Left ventricle myocardium inferior (tissue), 1 donor: ENCODE measurements around the gene TMEM132C. TPM values are rescaled to one million over a fixed set of nuclear protein-coding genes. Genes with fewer than 3 reads are reported as not detected.

Experiments
- DNase-seq: peaks from one replicate; pipeline ENCODE4 v3.0.0-alpha.2; 2020
- H3K27ac ChIP-seq: fragments of 200-600 bp; replicated peaks from 2 replicates; pipeline ENCODE4 v1.8.0; 2021
- H3K27me3 ChIP-seq: fragments of 200-600 bp; 2 replicates; pipeline ENCODE4 v1.8.0; 2021; ENCODE audit warnings: low read depth
- H3K36me3 ChIP-seq: fragments of 200-600 bp; 2 replicates; pipeline ENCODE4 v1.8.0; 2021
- H3K4me1 ChIP-seq: fragments of 200-600 bp; 2 replicates; pipeline ENCODE4 v1.8.0; 2021
- H3K4me3 ChIP-seq: fragments of 200-600 bp; 2 replicates; pipeline ENCODE4 v1.8.0; 2021; ENCODE audit warnings: mild to moderate bottlenecking, moderate library complexity
- H3K9me3 ChIP-seq: fragments of 200-600 bp; replicated peaks from 2 replicates; pipeline ENCODE4 v1.8.0; 2021
- CTCF ChIP-seq: fragments of 200-600 bp; IDR thresholded peaks from 2 replicates; pipeline ENCODE4 v1.8.0; 2021; ENCODE audit warnings: antibody characterized with exemption, mild to moderate bottlenecking, borderline replicate concordance
- intact Hi-C: fragments of 100-400 bp; cut with micrococcal nuclease; formaldehyde crosslinking; loops from one replicate; pipeline ENCODE4 v1.11.0; 2022
- total RNA-seq: library from RNA; stranded (reverse); fragmentation: NEBNext Ultra II Directional; extraction: Animal tissue kit (Norgen Biotek cat#: 25700); gene quantifications from one replicate; pipeline ENCODE4 v1.2.1, GENCODE V29; 2021
- donor health status: DM: no; HTN: yes; CAD: no; lungs with severe emphysema.

Gene TMEM132C
- total RNA-seq, 1 donor from 2014 or later = 1.8 TPM

DNA sequence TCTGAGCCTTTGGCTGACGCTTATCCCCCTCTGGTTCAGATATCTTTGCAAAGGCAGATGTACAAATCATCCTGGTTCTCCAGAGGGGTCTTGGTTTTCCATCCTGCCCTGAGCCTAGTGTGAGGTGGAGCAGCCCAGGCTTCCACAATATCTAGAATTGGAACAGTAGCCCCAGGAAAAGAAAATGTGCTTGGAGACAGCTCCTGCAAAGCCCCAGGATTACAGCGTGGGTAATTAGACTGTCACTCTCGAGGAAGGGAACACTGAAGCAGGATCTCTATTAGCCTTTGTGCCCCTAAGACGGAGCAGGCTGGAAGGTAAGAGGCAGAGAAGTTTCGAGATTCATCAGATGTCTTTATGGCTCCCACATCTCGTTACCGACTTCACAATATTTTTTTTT is 59.4 kb downstream of the TMEM132C start:
- Histone ChIP-seq H3K4me3 (no peak overlapping the region), H3K4me1 (no peaks in the 10 kb centered on the region), H3K27ac (no peak overlapping the region), H3K9me3 (peaks cover 19% of the 10 kb centered on the region), H3K36me3 (no peaks in the 10 kb centered on the region), H3K27me3 (peaks cover 11% of the 10 kb centered on the region)
- DNase-seq = no peak
- TF ChIP-seq CTCF = no peak
- intact Hi-C loops = no loop called here

- intact Hi-C loops = no loop called here
- no peak overlapping the region for H3K27ac ChIP-seq
- H3K9me3 ChIP-seq = peaks cover 8% of the 10 kb centered on the region
- no peaks in the 10 kb centered on the region for H3K4me1 ChIP-seq
- H3K36me3 ChIP-seq = no peaks in the 10 kb centered on the region
- H3K4me3 ChIP-seq = no peak overlapping the region
- peaks cover 16% of the 10 kb centered on the region for H3K27me3 ChIP-seq
- no peak for TF ChIP-seq CTCF
- DNase-seq = no peak
These were observed 62.0 kb downstream of the TMEM132C start for GRCh38 chr12:128328961-128329360.

DNA sequence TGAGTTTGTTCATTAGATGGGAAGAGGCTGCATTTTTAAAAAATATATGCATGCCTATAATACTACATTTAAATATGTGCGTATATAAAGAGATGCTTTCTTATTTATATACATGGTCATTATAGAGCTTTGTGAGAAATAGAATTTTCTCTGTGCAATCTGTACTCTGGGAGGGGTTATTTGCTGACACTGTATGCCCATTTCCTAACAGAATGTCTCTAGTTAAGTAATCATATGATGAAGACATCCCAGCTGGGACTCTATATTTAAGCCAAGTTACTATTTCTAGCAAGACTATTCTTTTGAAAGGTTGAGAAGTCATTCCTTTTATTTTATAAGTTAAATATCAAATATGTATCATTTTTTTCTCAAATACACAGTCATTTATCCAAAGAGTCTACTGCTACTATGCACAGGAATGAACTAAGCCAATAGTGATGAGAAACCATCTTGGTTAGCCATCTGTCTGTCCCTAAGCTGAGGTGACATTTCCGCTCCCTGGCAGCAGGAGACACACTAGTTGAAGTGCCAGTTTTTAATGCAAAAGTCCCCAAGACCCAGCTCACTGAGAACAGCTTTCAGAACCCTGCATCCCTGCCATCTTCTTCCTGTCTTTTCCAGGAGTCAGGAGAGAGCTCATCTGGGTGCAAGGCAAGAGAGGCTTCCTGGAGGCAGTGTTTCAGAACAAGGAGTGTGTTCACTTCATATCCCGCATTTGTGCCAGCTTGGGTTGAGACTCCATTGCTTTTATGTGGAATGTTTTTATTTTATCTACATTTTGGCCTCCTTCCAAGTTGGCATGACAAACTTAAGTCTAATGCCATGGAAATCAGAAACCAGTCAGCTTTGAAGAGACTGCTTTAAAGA is 69.5 kb downstream of the TMEM132C start:
- Histone ChIP-seq H3K4me1 (peaks cover 4% of the 10 kb centered on the region), H3K4me3 (no peak overlapping the region), H3K27ac (no peak overlapping the region), H3K27me3 (peaks cover 68% of the 10 kb centered on the region), H3K9me3 (peaks cover 18% of the 10 kb centered on the region), H3K36me3 (no peaks in the 10 kb centered on the region)
- DNase-seq = no peak
- intact Hi-C loops = no loop called here
- no peak for TF ChIP-seq CTCF

- H3K36me3 ChIP-seq = no peaks in the 10 kb centered on the region
- H3K4me3 ChIP-seq = no peak overlapping the region
- no peak for TF ChIP-seq CTCF
- DNase-seq = no peak
- no peak overlapping the region for H3K27ac ChIP-seq
- H3K9me3 ChIP-seq = peaks cover 14% of the 10 kb centered on the region
- H3K4me1 ChIP-seq = peaks cover 4% of the 10 kb centered on the region
- H3K27me3 ChIP-seq = peaks cover 74% of the 10 kb centered on the region
- intact Hi-C loops = no loop called here
These were observed 70.0 kb downstream of the TMEM132C start for GRCh38 chr12:128337071-128337345.

- no peak overlapping the region for H3K27ac ChIP-seq
- H3K9me3 ChIP-seq = peaks cover 14% of the 10 kb centered on the region
These were observed 70.6 kb downstream of the TMEM132C start for GRCh38 chr12:128337431-128338170.

More at GRCh38 chr12:128337431-128338170, 70.6 kb downstream of the TMEM132C start:
- Histone ChIP-seq H3K4me3 (no peak overlapping the region), H3K36me3 (no peaks in the 10 kb centered on the region), H3K4me1 (peaks cover 4% of the 10 kb centered on the region), H3K27me3 (peaks cover 77% of the 10 kb centered on the region)
- intact Hi-C loops = no loop called here
- DNase-seq = no peak
- TF ChIP-seq CTCF = no peak
